Activated effector memory CD4-positive, alpha-beta T cell treated with Interleukin-2 at 50 U/mL for 16 hours (primary cell): Measurements from ENCODE around the gene OR52E2.
"Not testable (repeated sequence)": the region's sequence is repeated elsewhere in the genome, so short reads cannot be mapped to it uniquely, and the experiment has no call there.

Experiments
- DNase-seq: peaks from one replicate; pipeline ENCODE4 v3.0.0-alpha.2; 2020

Gene OR52E2

DNA sequence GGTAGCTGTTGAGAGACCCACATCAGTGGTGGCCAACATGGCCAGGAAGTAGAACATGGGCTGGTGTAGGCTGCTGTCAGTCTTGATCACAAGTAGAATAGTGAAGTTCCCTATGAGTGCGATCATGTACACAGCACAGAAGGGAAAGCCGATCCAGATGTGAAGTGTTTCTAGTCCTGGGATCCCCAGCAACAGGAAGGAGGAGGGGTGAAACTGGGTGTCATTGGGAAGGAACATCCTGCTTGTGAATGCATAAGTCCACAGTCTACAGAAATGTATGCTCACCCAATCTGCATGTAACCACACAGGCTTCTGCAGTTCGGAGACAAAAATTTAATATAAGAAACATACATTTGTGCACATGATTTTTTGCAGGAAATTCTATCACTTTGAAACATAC is at the start of gene OR52E2:
Gene OR52E2, minus strand, starts transcription at position 237 of the 400 bp plus-strand sequence. Its CDS starts 0 bp downstream, at position 237.
- DNase-seq: no peak

DNA sequence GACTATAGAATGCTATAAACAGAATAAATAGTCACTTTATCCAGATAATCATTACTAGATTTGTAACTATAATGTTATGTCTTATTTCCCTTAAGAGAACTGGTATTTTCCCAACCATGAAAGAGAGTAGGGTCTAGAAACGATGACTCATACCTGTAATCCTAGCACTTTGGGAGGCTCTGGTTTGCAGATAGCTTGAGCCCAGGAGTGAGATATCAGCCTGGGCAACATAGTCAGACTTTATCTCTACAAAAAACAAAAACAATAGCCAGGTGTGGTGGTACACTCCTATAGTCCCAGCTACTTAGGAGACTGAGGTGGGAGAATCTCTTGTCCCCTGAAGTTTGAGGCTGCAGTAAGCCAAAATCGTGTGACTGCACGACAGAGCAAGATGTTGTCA is 47.9 kb upstream of the OR52E2 start:
- no peak for DNase-seq

DNA sequence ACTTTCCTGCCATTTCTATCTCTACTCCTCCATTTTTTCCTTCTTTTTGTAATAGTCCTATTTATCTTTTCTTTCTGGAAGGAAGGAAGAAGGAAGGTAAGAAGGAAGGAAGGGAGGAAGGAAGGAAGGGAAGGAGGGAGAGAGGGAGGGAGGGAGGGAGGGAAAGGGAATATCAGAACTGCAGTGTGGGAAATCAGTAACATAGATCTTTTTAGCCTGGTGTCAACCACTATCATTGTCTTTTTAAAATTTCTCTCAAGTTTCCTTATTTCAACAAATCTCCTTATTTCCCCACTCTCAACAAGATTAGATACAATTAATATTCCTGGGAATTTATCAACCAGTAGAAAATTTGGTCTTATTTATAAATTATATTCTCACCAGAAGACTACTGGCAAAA is 43.6 kb upstream of the OR52E2 start:
- DNase-seq: no peak

DNA sequence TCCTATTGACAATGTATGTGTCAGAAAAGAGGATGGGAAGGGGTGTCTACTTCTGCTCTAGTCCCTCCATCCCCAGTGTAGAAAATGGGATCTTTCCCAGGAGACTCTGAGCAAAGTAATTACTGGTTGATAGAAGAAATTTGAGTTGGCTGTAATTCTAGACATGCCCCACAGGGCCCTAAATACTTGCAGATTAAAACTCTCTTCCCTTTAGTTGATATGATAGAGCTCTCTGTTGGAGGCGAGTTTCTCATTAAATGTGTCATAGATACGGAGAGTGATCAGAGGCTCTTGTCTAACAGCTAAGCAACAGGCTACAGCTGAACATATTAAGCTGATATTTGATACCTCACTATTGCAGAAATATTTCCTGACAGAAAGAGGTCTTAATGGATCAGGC is 42.8 kb upstream of the OR52E2 start:
- DNase-seq: no peak

DNA sequence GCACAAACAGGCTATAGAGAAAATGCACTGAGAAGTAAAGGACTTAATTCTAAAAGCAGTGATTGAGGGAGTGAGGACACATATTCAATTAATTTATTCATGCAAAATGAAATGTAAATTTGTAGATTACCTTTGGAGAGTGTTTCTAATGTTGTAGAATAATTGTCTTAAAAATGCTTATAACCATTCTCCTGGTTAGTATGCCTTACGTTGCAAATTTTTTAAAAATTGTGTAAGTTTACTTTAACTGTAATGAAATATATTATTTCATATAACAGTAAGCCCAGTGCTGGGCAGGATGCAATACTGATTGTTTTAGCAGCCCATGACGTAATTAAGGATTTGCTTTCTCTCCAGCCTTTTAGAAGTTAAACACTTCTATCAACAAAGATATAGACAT is 36.6 kb upstream of the OR52E2 start:
- no peak for DNase-seq

DNA sequence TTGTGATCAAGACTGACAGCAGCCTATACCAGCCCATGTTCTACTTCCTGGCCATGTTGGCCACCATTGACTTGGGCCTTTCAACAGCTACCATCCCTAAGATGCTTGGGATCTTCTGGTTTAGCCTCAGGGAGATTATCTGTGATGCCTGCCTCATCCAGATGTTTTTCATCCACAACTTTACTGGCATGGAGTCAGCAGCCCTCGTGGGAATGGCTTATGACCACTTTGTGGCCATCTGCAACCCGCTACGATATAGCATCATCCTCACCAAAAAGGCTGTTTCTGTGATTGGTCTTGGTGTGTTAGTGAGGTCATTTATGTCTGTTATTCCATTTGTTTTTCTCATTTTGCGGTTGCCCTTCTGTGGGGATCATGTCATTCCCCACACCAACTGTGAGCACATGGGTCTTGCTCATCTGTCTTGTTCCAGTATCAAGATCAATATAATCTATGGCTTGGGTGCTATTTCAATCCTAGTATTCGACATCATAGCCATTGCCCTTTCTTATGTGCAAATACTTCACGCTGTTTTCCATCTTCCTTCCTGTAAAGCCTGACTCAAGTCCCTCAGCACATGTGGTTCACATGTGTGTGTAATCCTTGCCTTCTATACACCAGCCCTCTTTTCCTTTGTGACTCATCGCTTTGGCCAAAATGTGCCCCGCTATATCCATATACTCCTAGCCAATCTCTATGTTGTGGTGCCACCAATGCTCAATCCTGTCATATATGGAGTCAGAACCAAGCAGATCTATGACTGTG is 33.6 kb upstream of the OR52E2 start:
- DNase-seq: no peak

DNA sequence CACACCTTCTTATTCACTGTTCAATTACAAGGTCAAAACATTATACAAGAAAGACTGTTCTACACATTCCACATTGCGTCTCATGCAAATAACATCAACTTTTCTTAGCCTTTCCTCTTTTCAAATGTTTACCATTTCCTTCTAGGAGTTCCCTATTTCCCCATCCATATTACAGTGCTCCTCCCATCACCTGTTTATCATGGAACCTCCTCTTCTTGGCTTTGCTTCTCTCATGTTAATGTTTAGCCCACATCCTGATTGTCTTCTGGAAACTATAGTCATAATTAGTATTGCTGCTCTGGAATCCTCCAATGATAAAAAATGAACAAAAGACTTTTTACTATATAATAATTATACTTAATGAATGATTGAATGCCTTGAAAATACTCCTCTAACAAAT is 31.2 kb upstream of the OR52E2 start:
- no peak for DNase-seq

DNA sequence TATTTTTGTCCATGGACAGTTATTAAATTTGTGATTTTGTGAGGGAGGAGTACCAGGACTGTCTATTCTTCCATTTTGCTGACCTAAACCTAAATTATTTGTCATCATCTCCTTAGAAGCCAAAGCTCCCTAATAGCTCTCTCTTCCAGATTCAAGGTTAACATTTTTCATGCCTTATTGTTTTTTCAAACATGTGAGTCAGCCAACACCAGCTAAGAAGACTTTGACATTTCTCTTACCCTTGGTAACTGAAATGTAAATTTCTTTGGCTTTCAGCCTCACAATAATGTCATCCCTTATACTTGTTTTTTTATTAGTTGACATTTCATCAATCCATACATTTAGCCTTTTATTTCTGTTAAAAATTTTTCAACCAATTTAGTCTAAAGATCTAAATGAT is 29.1 kb upstream of the OR52E2 start:
- DNase-seq: no peak

DNA sequence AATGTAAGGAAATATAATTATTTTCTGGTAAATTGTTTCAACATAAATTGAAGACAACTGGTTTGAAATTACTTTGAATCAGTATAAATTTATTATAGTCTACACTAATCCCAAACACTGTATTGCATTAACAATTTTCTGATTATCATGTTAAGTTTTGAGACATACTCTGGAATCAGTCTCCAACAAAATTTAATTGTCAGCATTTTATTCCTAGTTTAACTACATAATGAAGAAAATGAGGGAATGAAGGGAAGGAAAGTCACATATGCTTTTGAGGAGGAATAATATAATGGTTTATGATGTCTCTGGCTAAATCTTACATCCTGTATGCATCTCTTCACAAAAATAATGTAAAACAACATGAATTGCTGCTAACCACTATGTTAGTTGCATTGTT is 24.2 kb upstream of the OR52E2 start:
- no peak for DNase-seq

DNA sequence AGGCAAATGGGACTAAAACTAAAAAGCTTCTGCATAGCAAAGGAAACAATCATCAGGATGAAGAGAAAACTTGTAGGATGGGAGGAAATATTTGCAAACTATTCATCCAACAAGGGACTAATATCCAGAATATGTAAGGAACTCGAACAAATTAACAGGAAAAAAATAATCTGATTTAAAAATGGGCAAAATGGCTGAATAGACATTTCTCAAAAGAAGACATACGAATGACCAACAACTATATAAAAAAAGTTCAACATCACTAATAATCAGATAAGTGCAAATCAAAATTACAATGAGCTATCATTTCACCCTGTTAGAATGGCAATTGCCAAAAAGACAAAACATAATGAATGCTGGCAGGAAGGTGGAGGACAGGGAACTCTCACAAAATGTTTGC is 22.0 kb upstream of the OR52E2 start:
- DNase-seq: no peak

DNA sequence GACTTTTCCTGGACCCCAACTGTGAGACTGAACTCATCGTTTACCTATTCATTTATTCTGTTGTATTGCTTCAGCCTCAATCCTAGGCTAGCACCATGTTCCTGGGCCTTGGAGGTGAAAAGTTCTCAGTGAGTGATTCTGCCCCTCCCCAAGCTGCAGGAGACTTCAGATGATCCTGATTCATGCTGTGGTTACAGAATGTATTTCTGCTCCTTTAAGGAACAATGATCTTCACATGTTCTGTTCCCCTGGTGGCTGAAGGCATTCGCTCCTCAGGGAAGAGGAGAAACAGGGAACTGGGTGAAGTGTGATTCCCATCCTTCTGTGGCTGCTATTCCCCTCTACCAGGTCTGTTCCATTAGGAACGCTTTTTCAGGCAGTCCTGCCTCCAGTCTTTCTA is 12.4 kb upstream of the OR52E2 start:
- DNase-seq: no peak

DNA sequence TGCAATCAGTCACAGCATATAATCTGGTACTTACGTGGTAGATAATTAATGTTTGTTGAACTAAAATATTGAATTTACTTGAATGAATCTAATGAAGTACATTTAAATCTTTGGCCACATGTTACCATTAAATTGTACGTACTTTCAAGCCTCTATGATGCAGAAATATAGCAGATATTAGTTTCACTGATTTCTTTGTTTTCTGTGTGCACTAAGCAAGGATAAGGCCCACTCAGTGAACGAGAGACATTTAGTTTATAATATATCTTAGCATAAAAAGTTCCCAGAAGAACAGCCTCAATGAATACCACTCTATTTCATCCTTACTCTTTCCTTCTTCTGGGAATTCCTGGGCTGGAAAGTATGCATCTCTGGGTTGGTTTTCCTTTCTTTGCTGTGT is 9.8 kb upstream of the OR52E2 start, which contains the start of gene OR52E1:
Gene OR52E1, plus strand, starts transcription at position 301 of the 400 bp plus-strand sequence.
- DNase-seq: no peak

DNA sequence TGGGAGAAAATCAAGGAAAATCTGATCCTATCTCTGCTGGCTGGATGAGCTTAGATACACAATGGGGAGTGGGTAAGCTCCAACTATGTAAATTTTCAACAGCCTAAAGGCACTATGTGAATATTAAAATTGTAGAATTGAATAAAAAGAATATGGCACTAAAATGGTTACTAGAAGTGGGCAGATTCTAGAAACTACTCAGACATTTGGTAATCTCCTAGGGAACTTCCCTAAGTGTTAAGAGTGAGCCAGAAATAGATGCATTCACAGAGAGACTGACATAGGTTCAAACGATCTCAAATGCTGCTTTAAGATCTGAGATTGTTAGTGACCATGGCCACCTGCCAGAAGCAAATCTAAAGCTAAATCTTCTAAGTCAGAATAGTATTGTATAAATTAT is 5.6 kb upstream of the OR52E2 start:
- DNase-seq: no peak

DNA sequence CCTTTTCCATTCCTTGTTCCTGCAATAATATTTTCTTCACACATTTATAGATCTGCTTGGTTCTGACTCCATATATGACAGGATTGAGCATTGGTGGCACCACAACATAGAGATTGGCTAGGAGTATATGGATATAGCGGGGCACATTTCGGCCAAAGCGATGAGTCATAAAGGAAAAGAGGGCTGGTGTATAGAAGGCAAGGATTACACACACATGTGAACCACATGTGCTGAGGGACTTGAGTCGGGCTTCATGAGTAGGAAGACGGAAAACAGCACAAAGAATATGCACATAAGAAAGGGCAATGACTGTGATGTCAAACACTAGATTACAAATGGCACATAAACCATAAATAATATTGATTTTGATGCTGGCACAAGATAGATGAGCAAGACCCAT is 748 bp downstream of the OR52E2 start:
- not testable (repeated sequence) for DNase-seq

DNA sequence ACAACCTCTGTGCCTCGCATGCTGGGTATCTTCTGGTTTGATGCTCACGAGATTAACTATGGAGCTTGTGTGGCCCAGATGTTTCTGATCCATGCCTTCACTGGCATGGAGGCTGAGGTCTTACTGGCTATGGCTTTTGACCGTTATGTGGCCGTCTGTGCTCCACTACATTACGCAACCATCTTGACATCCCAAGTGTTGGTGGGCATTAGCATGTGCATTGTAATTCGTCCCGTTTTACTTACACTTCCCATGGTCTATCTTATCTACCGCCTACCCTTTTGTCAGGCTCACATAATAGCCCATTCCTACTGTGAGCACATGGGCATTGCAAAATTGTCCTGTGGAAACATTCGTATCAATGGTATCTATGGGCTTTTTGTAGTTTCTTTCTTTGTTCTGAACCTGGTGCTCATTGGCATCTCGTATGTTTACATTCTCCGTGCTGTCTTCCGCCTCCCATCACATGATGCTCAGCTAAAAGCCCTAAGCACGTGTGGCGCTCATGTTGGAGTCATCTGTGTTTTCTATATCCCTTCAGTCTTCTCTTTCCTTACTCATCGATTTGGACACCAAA is 12.6 kb downstream of the OR52E2 start:
- no peak for DNase-seq

DNA sequence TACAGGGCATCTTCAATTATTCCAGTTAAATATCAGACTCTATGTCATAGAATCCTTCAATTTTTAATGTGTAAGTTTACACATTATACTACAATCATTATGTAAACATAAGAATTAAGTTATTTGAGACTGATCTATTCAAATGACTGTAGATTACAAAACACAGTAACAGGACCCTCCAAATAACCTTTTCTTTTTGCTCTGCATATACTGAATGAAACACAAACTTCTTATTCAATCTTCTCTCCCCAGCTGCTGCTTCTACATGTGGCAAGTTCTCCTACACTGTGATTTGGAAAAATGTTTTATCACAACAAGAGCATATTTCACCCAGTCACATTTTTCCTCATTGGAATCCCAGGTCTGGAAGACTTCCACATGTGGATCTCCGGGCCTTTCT is 13.2 kb downstream of the OR52E2 start, which contains the start of gene OR52J3:
Gene OR52J3, plus strand, starts transcription at position 301 of the 400 bp plus-strand sequence. Its CDS starts 0 bp downstream, at position 301.
- no peak for DNase-seq

DNA sequence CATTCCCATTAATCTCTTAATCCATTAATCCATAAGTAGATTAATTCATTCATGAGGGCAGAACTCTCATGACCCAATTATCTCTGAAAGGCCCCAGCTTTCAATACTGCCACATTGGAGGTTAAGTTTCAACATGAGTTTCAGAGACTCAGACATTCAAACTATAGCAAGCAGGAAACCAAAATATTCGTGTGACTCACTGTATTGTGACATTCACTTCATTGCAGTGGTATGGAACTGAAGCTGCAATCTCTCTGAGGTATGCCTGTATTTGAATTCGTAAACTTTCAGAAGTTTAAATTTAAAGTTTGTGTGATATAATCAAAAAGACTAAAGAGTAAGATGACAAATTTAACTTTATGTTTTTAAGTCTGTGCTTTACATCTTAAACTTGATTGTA is 16.0 kb downstream of the OR52E2 start:
- no peak for DNase-seq

DNA sequence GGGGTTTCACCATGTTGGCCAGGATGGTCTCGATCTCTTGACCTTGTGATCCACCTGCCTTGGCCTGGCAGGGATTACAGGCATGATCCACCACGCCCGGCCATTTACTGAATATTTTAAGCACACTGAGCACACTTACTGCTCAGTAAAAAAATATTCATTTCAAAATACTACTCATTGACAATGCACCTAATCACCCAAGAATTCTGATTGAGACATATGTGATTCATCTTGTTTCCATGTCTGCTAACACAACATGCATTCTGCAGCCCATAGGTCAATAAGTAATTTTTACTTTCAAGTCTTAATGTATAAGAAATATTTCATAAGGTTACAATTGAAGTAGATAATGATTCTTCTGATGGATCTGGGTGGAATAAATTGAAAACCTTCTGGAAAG is 17.3 kb downstream of the OR52E2 start:
- DNase-seq: no peak

DNA sequence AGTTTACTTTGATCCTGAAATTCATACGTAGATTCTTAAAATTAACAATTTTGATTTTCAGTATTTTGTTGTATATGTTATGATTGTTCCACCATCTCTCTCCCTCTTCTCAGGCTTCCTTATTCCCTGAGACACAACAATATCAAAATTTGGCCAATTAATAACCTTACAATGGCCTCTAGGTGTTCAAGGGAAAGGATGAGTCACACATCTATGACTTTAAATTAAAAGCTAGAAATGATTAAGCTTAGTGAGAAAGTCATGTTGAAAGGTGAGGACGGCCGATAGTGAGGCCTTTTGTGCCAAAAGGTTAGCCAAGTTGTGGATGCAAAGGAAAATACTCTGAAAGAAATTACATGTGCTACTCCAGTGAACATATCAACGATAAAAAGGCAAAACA is 18.6 kb downstream of the OR52E2 start:
- DNase-seq: no peak

DNA sequence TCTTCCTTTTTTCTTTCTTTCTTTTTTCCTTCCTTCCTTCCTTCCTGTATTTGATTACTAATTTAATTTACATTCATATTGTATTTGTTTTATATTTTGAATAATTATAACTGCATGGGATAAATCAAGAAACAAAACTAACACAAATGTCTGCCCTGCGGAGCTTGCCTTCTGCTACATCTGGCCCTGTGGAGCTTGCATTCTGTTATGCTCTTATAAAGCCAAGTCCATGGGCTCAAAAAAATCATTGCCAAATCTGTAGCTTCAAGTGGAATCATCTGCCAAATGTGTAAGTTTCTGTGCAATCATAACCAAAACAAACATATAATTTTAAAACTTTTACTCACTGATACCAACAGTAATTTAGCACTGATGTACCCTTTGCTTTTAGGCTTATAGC is 21.1 kb downstream of the OR52E2 start:
- DNase-seq: no peak

DNA sequence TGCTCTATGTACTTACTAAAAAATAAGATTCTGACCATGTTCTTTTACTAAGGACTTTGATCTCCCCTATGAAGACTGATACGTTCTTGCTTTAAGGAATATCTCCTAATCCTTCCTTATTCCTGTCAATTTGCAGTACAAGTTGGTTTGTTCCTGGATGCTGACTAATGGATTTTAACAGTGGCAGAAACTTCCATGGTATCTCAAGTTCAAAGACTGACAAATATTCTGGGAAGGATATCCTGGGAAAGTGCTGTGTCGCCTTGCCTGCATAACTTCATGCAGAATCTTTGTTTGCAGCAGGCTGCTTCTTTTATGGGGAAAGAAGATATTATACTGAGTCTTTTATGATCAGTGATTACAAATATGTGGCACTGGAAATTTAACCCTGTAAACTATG is 21.5 kb downstream of the OR52E2 start:
- no peak for DNase-seq

DNA sequence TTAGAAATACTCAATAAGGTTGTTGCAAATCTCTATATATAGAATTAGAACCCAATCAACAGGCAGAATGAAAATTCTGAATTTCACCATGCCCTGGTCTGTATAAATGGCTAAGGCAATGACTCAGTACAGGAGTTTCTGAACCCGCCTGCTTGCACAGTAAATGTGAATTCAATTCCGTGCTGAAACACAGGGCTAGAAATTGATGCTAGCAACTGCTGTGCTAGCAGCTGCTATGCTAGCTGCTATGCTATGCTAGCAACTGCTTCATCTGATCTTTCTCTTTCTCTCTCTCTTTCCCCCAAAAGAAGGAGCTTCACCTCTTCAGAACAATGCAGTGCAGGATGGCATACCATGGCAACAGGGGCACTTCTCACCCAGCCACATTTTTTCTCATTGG is 22.8 kb downstream of the OR52E2 start:
- no peak for DNase-seq

DNA sequence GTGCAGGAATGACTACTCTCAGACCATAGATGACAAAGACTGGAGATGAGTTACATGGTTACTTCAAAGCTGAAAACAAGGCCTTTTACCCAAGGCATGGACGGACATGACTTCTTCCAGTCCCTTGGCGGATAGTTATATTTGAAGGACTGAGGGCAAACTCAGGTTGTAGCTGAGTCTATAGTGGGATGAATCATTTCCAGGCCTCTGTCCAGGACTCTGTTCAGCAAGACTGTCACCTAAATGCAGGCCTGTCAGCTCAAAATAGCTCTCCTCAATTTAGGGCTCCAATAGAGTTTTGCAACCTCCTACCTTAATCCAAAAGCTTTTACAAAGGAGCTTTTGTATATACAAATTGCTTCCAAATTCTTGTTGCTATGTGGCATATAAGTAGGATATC is 37.4 kb downstream of the OR52E2 start:
- no peak for DNase-seq

DNA sequence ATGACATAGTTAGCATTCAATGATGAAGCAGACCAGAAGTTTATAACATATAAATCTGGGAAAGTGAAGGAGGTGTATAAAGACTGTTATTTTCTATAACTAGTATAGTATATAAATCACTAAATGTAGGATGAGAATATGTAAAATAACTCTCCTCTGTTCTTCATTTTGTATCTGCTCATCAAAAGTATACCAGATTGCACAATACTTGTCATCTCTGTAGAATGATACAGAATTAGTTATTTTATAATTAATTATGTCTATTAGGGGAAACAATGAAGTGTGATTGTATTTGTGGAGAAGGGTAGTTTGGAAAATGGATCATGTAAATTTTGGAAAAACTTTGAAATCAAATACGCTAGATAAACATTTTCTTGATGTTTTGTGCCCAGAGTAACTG is 46.4 kb downstream of the OR52E2 start:
- no peak for DNase-seq

DNA sequence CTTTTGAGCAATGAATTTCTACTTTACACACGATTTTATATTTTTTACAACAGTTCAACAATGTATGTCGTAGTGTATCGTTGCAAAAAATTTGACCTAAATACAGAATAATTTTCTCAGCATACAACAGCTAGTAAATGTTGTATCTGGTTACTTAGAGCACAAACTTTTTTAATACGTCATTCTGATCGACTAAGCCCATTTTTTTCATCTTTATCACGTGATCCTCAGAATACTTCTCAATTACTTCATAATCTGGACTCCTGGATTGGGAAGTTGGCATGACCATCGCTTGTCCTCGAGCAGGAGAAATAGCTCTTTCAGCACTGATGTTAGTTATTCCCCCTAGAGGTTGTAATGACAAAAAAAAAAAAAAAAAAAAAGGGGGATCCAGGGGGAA is 48.2 kb downstream of the OR52E2 start:
- DNase-seq: no peak
